ENCODE measurements around the gene MAP3K7. TPM values are rescaled to one million over a fixed set of nuclear protein-coding genes. Genes with fewer than 3 reads are reported as not detected.
A peak's percentile ranks its signal among the peaks of the same experiment; 100 is the strongest.

MAP3K7 gene
- total and polyA plus RNA-seq, 2 of the 13 experiments (the other 11 are each of a cell fraction or from before 2014, with no cell fraction given), result 24.1 to 24.4 TPM

GRCh38 chr6:90537723-90538258 lies 49.1 kb downstream of the MAP3K7 start (continued):
- TF ChIP-seq ARHGAP35 (CRISPR knock-in tag; IDR thresholded peaks at IDR 0.05; ENCODE audit: borderline replicate concordance), result no peak
- no peak for TF ChIP-seq TAF1 (CRISPR knock-in tag; IDR thresholded peaks at IDR 0.05)
- TF ChIP-seq CEBPB (IDR thresholded peaks at IDR 0.05; ENCODE audit: borderline replicate concordance, low read depth, low read length), result no peak
- TF ChIP-seq ZNF451 (CRISPR knock-in tag; IDR thresholded peaks at IDR 0.05), result no peak

GRCh38 chr6:90537027-90537426 lies 49.8 kb downstream of the MAP3K7 start:
- no peak for DNase-seq (ENCODE audit: low spot score)
- Histone ChIP-seq H3K27me3 (ENCODE audit: control insufficient read depth in 1 of 2, insufficient read depth in 2 of 2, low read length in 2 of 2) (no peaks in the 10 kb centered on the region), H3K27ac (ENCODE audit: extremely low read length, insufficient read depth, low read length) (no peak overlapping the region), H3K4me3 (replicated peaks in 1 of 3; ENCODE audit: insufficient read depth in 1 of 3, low read depth in 2 of 3, low read length in 3 of 3) (no peak overlapping the region), H3K36me3 (replicated peaks in 1 of 2; ENCODE audit: control insufficient read depth in 1 of 2, insufficient read depth in 2 of 2, low read length in 2 of 2) (peaks cover 3 to 5% of the 10 kb centered on the region in 2 experiments; a peak in 3 of 5 replicates), H4K20me1 (ENCODE audit: insufficient read depth, low read length) (no peaks in the 10 kb centered on the region), H3K79me2 (ENCODE audit: insufficient read depth, low read length) (no peaks in the 10 kb centered on the region), H3K9ac (ENCODE audit: insufficient read depth, low read depth, low read length) (no peak overlapping the region), H2AFZ (ENCODE audit: low read length) (no peak overlapping the region), H3K9me3 (ENCODE audit: low read length) (no peaks in the 10 kb centered on the region), H3K4me1 (ENCODE audit: insufficient read depth, low read length) (no peaks in the 10 kb centered on the region), H3K4me2 (ENCODE audit: low read depth, low read length) (no peak overlapping the region)
- no peak for ATAC-seq
- ChIA-PET POLR2A (no interaction called here), CTCF (ENCODE audit: low intra/inter-chr PET ratio, low total read pairs) (no interaction called here)
- no TSS peak for BruUV-seq (replicated peaks)
- intact Hi-C loops (cut with micrococcal nuclease; ENCODE audit: unreplicated experiment), result no loop called here
- no peak for TF ChIP-seq GZF1 (CRISPR knock-in tag; IDR thresholded peaks at IDR 0.05)
- TF ChIP-seq ELF4 (CRISPR knock-in tag; IDR thresholded peaks at IDR 0.05; ENCODE audit: borderline replicate concordance), result no peak
- TF ChIP-seq CEBPB (IDR thresholded peaks at IDR 0.05; ENCODE audit: borderline replicate concordance, low read depth, low read length), result peak; percentile 48
- no peak for TF ChIP-seq PPARG (CRISPR knock-in tag; conservative IDR thresholded peaks at IDR 0.05)
- TF ChIP-seq FOXP1 (IDR thresholded peaks at IDR 0.05), result no peak
- no peak for TF ChIP-seq FOXP1 (CRISPR knock-in tag; IDR thresholded peaks at IDR 0.05)
- 97% methylated on average over 4 of the region's 4 CpGs for WGBS (ENCODE audit: low lambda C conversion rate)
- FAIRE-seq, result no peak
- in situ Hi-C loops (cut with HindIII; ENCODE audit: extremely low pct_ligation_motif_present, low pct_unique_long_range_greater_than_20kb), result no loop called here
